K562 (cell line): ENCODE results near the gene TRPC4AP. TPM values are rescaled to one million over a fixed set of nuclear protein-coding genes. Genes with fewer than 3 reads are reported as not detected.

Experiments used
- ATAC-seq: fragments of 200-7000 bp; cut with Tn5 transposase; 3 replicates; pipeline ENCODE4 v1.9.1; 2020; ENCODE audit warnings: moderate library complexity
- BruUV-seq: library from RNA; stranded (reverse); fragments of 400-500 nt; replicated peaks from 2 replicates; lab custom pipeline; 2021; lab: Mats Ljungman, UMichigan
- CTCF ChIA-PET: fragments of 300-600 bp; formaldehyde crosslinking; extraction: SDS; loops from one replicate; lab custom pipeline; 2021; ENCODE audit warnings: low intra/inter-chr PET ratio; lab: Yijun Ruan, JAX
- POLR2A ChIA-PET: fragments of 300-600, 350-650 bp; sonication (Branson Sonifier 250); formaldehyde crosslinking; extraction: SDS; loops from one replicate; lab custom pipeline; 2021; ENCODE audit warnings: antibody characterized with exemption, inconsistent platforms; lab: Yijun Ruan, JAX
- DNase-seq, 4 experiments: peaks; one replicate each; pipeline versions ENCODE4 v3.0.0 to v3.0.0-alpha.2; 2011 to 2018; ENCODE audit warnings: low spot score in 3 of 4, mixed read lengths in 3 of 4; ENCODE audit errors: extremely low read depth in 1 of 4
- FAIRE-seq: peaks from 2 replicates; lab custom pipeline; 2011; peaks lifted over from hg19 to GRCh38; lab: Jason Lieb, UNC
- H2AFZ ChIP-seq: 2 replicates; pipeline ENCODE4 v1.6.0; 2011; ENCODE audit warnings: low read depth, low read length, control low read depth, inconsistent platforms
- H3K27ac ChIP-seq: fragments of 200-600 bp; 3 replicates; pipeline ENCODE4 v1.8.0; 2011; ENCODE audit warnings: low read depth, mild to moderate bottlenecking, control low read depth, inconsistent platforms, low read length, moderate library complexity, mixed read lengths; ENCODE audit errors: extremely low read depth
- H3K27me3 ChIP-seq, 2 experiments: fragments of 300-600 bp in 1 of 2; 2 replicates in 1 of 2; 3 replicates in 1 of 2; pipeline versions ENCODE4 v1.6.0 to v1.8.0; 2011; ENCODE audit warnings: inconsistent platforms in 2 of 2, low read length in 2 of 2, mild to moderate bottlenecking in 1 of 2, mixed read lengths in 1 of 2, moderate library complexity in 1 of 2; ENCODE audit not compliant: control insufficient read depth in 2 of 2, insufficient read depth in 2 of 2
- H3K36me3 ChIP-seq: fragments of 300-600 bp; 3 replicates; pipeline ENCODE4 v1.8.0; 2011; ENCODE audit warnings: mild to moderate bottlenecking, low read length, inconsistent platforms; ENCODE audit not compliant: control insufficient read depth, insufficient read depth
- H3K4me1 ChIP-seq, 2 experiments: fragments of 200-600 bp in 1 of 2; replicated peaks in 1 of 2; 2 replicates in 1 of 2; 3 replicates in 1 of 2; pipeline versions ENCODE4 v1.5.1 to v1.8.0; 2011; ENCODE audit warnings: inconsistent platforms in 2 of 2, low read length in 2 of 2, mild to moderate bottlenecking in 1 of 2, mixed read lengths in 1 of 2, moderate library complexity in 1 of 2; ENCODE audit not compliant: control insufficient read depth in 2 of 2, insufficient read depth in 2 of 2
- H3K4me2 ChIP-seq: 2 replicates; pipeline ENCODE4 v1.6.1; 2011; ENCODE audit warnings: low read length, control low read depth, inconsistent platforms, mixed read lengths; ENCODE audit not compliant: insufficient read depth
- H3K4me3 ChIP-seq: fragments of 200-600 bp; sonication (generic), shearing (Covaris generic); 2 replicates; pipeline ENCODE4 v1.5.1; 2016; ENCODE audit warnings: control low read depth, inconsistent platforms
- H3K79me2 ChIP-seq: fragments of 200-600 bp; 3 replicates; pipeline ENCODE4 v1.8.0; 2011; ENCODE audit warnings: low read length, inconsistent platforms; ENCODE audit not compliant: control insufficient read depth, insufficient read depth
- H3K9ac ChIP-seq, 2 experiments: 2 replicates each; pipeline versions ENCODE4 v1.6.0 to v1.6.1; 2011; ENCODE audit warnings: low read depth in 2 of 2, low read length in 2 of 2, control low read depth in 1 of 2, inconsistent platforms in 1 of 2, mild to moderate bottlenecking in 1 of 2, mixed read lengths in 1 of 2; ENCODE audit not compliant: insufficient read depth in 1 of 2
- H3K9me1 ChIP-seq: one replicate; pipeline ENCODE4 v1.6.0; 2011; ENCODE audit warnings: inconsistent platforms, mild to moderate bottlenecking, low read length, moderate library complexity; ENCODE audit not compliant: control insufficient read depth, insufficient read depth
- H3K9me3 ChIP-seq: replicated peaks from 2 replicates; pipeline ENCODE4 v1.5.1; 2011; ENCODE audit warnings: low read depth, low read length, inconsistent platforms; ENCODE audit not compliant: control insufficient read depth, insufficient read depth
- H4K20me1 ChIP-seq: replicated peaks from 2 replicates; pipeline ENCODE4 v1.6.1; 2011; ENCODE audit warnings: low read length, inconsistent platforms, mixed read lengths; ENCODE audit not compliant: control insufficient read depth, insufficient read depth
- COPS2 ChIP-seq: fragments of 450-650 bp; conservative IDR thresholded peaks from 2 replicates; pipeline ENCODE4 v1.6.1; 2016; ENCODE audit warnings: mild to moderate bottlenecking, moderate library complexity
- EP300 ChIP-seq: IDR thresholded peaks from 2 replicates; pipeline ENCODE4 v1.6.1; 2012; ENCODE audit warnings: low read length, improper control_type of control experiment
- ETV6 ChIP-seq, 3 experiments: fragments of 150-350 bp in 1 of 3; sonication (generic) in 1 of 3; formaldehyde crosslinking in 1 of 3; IDR thresholded peaks; 2 replicates each; pipeline versions ENCODE4 v1.6.1 to v1.8.0; 2014 to 2022; ENCODE audit warnings: borderline replicate concordance in 2 of 3, low read depth in 2 of 3, antibody characterized with exemption in 1 of 3, low read length in 1 of 3, mild to moderate bottlenecking in 1 of 3, missing genetic modification reagents in 1 of 3
- MYNN ChIP-seq, 2 experiments: sonication (generic); formaldehyde crosslinking in 1 of 2; IDR thresholded peaks; 2 replicates each; pipeline versions ENCODE4 v1.5.0 to v1.6.1; 2016 to 2020; ENCODE audit warnings: antibody characterized with exemption in 1 of 2, missing genetic modification reagents in 1 of 2
- REST ChIP-seq, 2 experiments: fragments of 450-650 bp; formaldehyde crosslinking in 1 of 2; IDR thresholded peaks; 2 replicates each; pipeline versions ENCODE4 v1.4.0 to v1.6.1; 2014 to 2020; ENCODE audit warnings: mild to moderate bottlenecking in 2 of 2, borderline replicate concordance in 1 of 2, low read depth in 1 of 2
- RFX1 ChIP-seq: fragments of 450-650 bp; IDR thresholded peaks from 2 replicates; pipeline ENCODE4 v1.6.1; 2016; ENCODE audit warnings: mild to moderate bottlenecking, moderate library complexity
- ZNF121 ChIP-seq: sonication (generic); formaldehyde crosslinking; conservative IDR thresholded peaks from 2 replicates; pipeline ENCODE4 v1.8.0; 2022; ENCODE audit warnings: missing genetic modification reagents
- ZNF184 ChIP-seq: sonication (generic); formaldehyde crosslinking; IDR thresholded peaks from 2 replicates; pipeline ENCODE4 v1.5.0; 2020; ENCODE audit warnings: missing genetic modification reagents
- WGBS: fragments of 100-300 bp; shearing (Covaris generic); methylation state at CpG from one replicate; pipeline ENCODE4 v1.1.6; 2016; ENCODE audit warnings: low coverage, mixed read lengths; ENCODE audit not compliant: insufficient coverage; ENCODE audit errors: missing lambda C conversion rate; 5-methylcytosine and 5-hydroxymethylcytosine counted together
- in situ Hi-C: fragments of 300-500 bp; cut with MboI; formaldehyde crosslinking; loops from 4 replicates; pipeline ENCODE4 v1.15.0; 2018; ENCODE audit warnings: inconsistent platforms, mixed read lengths
- intact Hi-C: fragments of 100-400 bp; cut with micrococcal nuclease; formaldehyde crosslinking; loops from 2 replicates; pipeline ENCODE4 v1.14.2; 2022
- polyA plus RNA-seq, 8 experiments: library from polyadenylated mRNA; depleted of rRNA in 4 of 8; stranded (reverse) in 5 of 8; unstranded in 3 of 8; fragments of >200 nt; fragmentation: Nextera tagmentation in 2 of 8; fragmentation: Illumina TruSeq in 1 of 8; extraction: Ambion mirVana in 2 of 8; extraction: Trizol in 1 of 8; gene quantifications; 2 replicates each; pipeline versions ENCODE4 v1.2.1 to v1.2.3, GENCODE V29; 2011 to 2014; ENCODE audit warnings: inconsistent platforms in 1 of 8, missing spikeins in 1 of 8
- total RNA-seq, 7 experiments: library from RNA; depleted of rRNA in 6 of 7; stranded (reverse); fragments of >200 nt in 6 of 7; fragmentation: Illumina TruSeq in 2 of 7; extraction: Trizol in 2 of 7; gene quantifications; 2 replicates each; pipeline versions ENCODE4 v1.2.1 to v1.2.3, GENCODE V29; 2011 to 2021; ENCODE audit warnings: low replicate concordance in 1 of 7
- TF ChIP-seq, protein P1 (sequence below): conservative IDR thresholded peaks from 2 replicates; pipeline ENCODE4 v1.6.1; 2011; ENCODE audit warnings: low read depth, mild to moderate bottlenecking, low read length; ENCODE audit not compliant: control insufficient read depth

The TRPC4AP gene
- total and polyA plus RNA-seq, 9 of the 15 experiments (the other 6 are each of a cell fraction or from before 2014, with no cell fraction given) = 2.3 to 70.3 (median 33.3) TPM

GRCh38 chr20:34968042-34968775, 124.4 kb downstream of the TRPC4AP start (continued):
- TF ChIP-seq, protein P1, sequence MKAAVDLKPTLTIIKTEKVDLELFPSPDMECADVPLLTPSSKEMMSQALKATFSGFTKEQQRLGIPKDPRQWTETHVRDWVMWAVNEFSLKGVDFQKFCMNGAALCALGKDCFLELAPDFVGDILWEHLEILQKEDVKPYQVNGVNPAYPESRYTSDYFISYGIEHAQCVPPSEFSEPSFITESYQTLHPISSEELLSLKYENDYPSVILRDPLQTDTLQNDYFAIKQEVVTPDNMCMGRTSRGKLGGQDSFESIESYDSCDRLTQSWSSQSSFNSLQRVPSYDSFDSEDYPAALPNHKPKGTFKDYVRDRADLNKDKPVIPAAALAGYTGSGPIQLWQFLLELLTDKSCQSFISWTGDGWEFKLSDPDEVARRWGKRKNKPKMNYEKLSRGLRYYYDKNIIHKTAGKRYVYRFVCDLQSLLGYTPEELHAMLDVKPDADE = no peak
- TF ChIP-seq, all 486 proteins: peak for 3

DNA sequence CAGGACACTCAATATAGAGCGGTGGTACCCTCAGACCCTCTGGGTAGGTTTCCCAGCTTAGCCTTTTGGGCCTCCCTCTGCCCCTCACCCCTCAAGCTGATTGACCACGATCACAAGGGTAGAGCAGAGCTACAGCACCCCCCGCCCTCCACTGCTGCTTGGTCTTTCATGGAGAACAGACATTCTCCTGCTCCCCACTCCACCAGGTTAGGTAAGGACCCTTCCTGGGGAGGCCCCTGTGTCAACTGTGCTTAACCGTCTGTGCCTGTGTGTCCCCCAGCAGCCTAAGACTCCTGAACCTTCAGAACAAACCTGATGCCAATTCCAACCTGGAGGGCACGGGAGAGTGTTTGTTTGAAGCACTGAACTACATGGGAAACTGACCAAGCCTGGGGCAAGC, 125.2 kb downstream of the TRPC4AP start:
- Histone ChIP-seq H3K27ac (no peak overlapping the region), H3K4me1 (peaks cover 0 to 11% of the 10 kb centered on the region in 2 experiments; a peak in 2 of 5 replicates), H3K4me3 (no peak overlapping the region), H2AFZ (no peak overlapping the region), H3K27me3 (no peaks in the 10 kb centered on the region), H3K9me1 (no peaks in the 10 kb centered on the region), H4K20me1 (no peaks in the 10 kb centered on the region), H3K79me2 (no peaks in the 10 kb centered on the region), H3K9me3 (no peaks in the 10 kb centered on the region), H3K36me3 (no peaks in the 10 kb centered on the region), H3K9ac (no peak overlapping the region), H3K4me2 (no peak overlapping the region)
- intact Hi-C loops = no loop called here
- WGBS = 39% methylated on average over 5 of the region's 5 CpGs
- no TSS peak for BruUV-seq
- ATAC-seq (no peak), FAIRE-seq (no peak), DNase-seq (no peak)
- POLR2A ChIA-PET = interaction anchor here (0.6 kb wide), 1 partner anchor 9 kb away, joined by 3 read pairs; no protein-coding TSS in a partner anchor
- TF ChIP-seq REST (IDR thresholded peaks at IDR 0.05; ENCODE audit: borderline replicate concordance) (no peak), REST (CRISPR knock-in tag; IDR thresholded peaks at IDR 0.05; ENCODE audit: low read depth) (no peak), EP300 (no peak), ZNF121 (no peak), COPS2 (no peak), MYNN (IDR thresholded peaks at IDR 0.05) (no peak), MYNN (CRISPR knock-in tag; IDR thresholded peaks at IDR 0.05) (no peak), ETV6 (IDR thresholded peaks at IDR 0.05; ENCODE audit: borderline replicate concordance in 1 of 2, low read depth in 2 of 2, low read length in 1 of 2) (no peak), ETV6 (CRISPR knock-in tag; IDR thresholded peaks at IDR 0.05; ENCODE audit: borderline replicate concordance) (no peak), ZNF184 (CRISPR knock-in tag) (no peak), RFX1 (no peak)
- TF ChIP-seq, all 486 proteins: peak for 0
- CTCF ChIA-PET = no interaction called here
- in situ Hi-C loops = no loop called here
